T-helper 9 cell (primary cell): ENCODE results near the gene A1BG.
"Not testable (repeated sequence)": the region's sequence is repeated elsewhere in the genome, so short reads cannot be mapped to it uniquely, and the experiment has no call there.

Source experiments
- DNase-seq: peaks from one replicate; pipeline ENCODE4 v3.0.0-alpha.2; 2020

Gene A1BG

DNA sequence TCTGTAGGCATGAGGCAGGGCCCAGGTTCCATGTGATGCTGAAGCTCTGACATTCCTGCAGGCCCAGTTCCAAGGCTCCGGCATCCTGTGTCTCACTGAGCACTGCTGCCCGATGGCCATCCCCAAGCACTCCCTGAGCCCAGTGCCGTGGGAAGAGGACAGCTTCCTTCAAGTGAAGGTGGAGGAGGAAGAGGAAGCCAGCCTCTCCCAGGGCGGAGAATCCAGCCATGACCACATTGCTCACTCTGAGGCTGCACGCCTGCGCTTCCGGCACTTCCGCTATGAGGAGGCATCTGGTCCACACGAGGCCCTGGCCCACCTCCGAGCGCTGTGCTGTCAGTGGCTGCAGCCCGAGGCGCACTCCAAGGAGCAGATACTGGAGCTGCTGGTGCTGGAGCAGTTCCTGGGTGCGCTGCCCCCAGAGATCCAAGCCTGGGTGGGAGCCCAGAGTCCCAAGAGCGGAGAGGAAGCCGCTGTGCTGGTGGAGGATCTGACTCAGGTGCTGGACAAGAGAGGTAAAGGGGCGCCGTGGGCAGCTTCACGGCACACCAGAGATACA, 18.5 kb downstream of the A1BG start:
- no peak for DNase-seq

DNA sequence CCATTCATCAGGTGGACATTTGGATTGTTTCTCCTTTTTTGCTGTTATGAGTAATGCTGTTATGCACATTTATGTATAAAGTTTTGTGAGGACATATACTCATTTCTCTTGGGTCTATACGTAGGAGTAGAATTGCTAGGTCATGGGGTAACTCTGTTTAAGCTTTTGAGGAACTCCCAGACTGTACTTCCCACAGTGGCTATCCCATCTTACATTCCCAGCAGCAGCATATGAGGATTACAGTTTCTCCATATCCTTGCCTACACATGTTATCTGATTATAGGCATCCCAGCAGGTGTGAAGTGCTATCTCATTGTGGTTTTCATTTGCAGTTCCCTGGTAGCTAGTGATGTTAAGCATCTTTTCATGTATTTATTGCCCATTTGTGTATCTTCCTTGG, 20.6 kb downstream of the A1BG start:
- no peak for DNase-seq

- DNase-seq = no peak
Observed at GRCh38 chr19:58330458-58330857, 22.8 kb downstream of the A1BG start.

DNA sequence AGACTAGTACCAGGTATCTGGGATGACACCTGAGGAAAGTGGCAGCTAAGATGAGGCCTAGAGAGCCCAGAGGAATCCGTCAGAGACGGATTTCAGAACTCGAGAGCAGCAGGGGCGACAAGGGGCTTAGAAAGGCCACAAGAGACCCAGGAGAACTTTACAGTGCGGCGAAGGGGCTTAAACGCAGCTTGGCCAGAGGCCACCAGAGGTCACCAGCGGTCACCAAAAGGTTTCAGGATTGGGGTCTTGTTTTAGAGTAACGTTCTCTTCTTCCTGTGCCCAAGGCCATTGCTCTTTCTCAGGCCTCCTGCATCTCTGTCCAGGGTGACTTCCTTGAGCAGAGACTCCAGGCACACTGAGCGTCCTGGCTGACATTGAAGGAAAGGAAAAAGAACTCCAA, 24.3 kb downstream of the A1BG start:
- DNase-seq = no peak

DNA sequence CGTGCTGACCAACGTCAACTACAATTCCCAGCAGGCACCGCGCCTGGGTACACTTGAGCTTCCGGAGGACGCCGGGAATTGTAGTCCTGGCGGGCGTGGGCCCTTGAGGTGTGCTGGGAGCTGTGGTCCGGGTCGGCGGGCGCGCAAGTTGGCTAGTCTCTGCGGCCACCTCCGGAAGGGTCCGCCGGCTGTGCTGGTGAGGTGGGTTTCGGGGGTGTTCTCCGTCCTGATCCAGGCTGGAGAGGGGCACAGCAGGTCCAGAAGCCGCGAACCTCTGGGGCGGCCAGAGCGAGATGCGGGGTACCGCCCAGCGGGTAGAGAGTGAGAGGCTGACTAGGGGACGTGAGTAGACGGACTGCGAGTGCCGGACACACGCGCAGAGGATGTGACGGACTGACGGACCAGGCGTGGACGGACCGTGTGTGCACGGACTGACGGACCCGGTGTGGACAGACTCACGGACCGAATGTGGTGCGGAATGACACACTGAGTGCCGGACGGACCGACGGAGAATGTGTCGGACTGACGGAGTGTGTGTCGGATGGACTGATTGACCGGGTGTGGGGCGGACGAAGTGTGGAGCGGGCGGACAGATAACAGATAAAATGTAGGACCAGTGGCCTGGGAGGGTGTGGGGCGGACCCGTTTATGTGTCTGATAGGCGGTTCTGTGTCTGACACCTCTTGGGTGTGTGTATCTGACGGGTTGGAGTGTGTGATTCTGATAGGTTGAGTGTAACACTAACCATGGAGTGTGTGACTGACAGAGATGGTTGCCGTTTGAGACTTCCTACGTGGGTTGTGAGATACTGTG, 26.2 kb downstream of the A1BG start, which contains the start of gene ZSCAN22:
ZSCAN22 (plus strand) TSS at position 81 of the 813 bp plus-strand sequence. CDS start 7,809 bp downstream, outside the sequence.
- DNase-seq = peak; percentile 85

DNA sequence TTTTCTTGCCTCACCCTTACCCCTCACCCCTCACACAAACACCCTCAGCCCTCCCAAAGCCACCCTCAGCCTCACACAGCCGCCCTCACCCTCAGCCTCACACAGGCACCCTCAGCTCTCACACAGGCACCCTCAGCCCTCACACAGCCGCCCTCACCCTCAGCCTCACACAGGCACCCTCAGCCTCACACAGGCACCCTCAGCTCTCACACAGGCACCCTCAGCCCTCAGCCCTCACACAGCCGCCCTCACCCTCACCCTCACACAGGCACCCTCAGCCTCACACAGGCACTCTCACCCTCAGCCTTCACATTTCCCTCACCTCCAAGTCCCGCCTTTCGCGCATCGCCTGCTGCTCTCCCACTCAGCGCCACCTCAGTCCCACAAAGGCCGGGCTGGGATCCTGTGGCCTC, 26.8 kb downstream of the A1BG start:
- no peak for DNase-seq

- no peak for DNase-seq
Observed at GRCh38 chr19:58325311-58326022, 27.8 kb downstream of the A1BG start.

- no peak for DNase-seq
Observed at GRCh38 chr19:58319241-58319640, 34.1 kb downstream of the A1BG start.

- no peak for DNase-seq
Observed at GRCh38 chr19:58318297-58318696, 35.0 kb downstream of the A1BG start.

DNA sequence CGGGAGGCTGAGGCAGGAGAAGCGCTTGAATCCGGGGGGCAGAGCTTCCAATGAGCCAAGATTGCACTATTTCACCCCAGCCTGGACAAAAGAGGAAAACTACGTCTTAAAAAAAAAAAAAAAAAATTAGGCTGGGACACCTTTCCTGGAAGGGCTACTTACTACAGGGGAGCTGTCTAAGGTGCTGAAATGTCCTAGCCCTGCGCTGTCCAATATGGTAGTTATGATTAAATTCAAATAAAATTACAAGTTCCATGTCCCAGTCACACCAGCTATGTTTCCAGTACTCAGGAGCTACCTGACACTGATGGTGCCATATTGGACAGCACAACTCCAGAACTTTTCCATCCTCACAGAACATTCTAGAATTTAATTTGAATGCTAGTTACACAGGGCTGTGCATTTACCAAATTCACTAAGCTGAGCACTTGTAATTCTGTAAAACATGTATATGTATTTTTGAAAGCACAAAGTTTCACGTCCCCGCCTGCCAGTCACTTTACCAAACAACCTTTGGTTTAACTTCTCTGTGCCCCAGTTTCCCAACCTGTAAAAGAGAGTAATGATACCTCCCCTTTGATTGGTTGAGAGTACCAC, 35.7 kb downstream of the A1BG start:
- DNase-seq = no peak

DNA sequence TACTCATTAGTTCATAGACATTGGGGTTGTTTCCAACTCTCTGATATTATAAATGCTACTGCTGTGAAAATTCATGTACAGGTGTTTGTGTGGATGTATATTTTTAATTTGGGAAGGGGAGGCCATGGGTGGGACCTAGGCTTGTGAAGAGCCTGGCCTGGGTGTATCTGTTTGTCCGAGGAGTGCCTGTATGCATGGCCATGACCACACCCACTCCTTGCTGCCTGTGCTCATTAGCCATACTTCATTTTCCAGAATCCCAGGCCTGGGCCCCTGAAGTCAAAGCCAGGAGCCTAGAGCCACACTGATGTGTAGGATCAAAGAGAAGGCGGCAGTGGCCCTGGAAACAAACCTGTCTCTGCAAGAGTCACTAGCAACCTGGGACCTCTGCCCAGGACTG, 37.7 kb downstream of the A1BG start:
- no peak for DNase-seq

- DNase-seq = no peak
Observed at GRCh38 chr19:58311345-58311865, 41.9 kb downstream of the A1BG start.

GRCh38 chr19:58310685-58311084, 42.6 kb downstream of the A1BG start:
- not testable (repeated sequence) for DNase-seq

- no peak for DNase-seq
Observed at GRCh38 chr19:58307736-58308135, 45.6 kb downstream of the A1BG start.

- DNase-seq = no peak
Observed at GRCh38 chr19:58305932-58306323, 47.4 kb downstream of the A1BG start.

DNA sequence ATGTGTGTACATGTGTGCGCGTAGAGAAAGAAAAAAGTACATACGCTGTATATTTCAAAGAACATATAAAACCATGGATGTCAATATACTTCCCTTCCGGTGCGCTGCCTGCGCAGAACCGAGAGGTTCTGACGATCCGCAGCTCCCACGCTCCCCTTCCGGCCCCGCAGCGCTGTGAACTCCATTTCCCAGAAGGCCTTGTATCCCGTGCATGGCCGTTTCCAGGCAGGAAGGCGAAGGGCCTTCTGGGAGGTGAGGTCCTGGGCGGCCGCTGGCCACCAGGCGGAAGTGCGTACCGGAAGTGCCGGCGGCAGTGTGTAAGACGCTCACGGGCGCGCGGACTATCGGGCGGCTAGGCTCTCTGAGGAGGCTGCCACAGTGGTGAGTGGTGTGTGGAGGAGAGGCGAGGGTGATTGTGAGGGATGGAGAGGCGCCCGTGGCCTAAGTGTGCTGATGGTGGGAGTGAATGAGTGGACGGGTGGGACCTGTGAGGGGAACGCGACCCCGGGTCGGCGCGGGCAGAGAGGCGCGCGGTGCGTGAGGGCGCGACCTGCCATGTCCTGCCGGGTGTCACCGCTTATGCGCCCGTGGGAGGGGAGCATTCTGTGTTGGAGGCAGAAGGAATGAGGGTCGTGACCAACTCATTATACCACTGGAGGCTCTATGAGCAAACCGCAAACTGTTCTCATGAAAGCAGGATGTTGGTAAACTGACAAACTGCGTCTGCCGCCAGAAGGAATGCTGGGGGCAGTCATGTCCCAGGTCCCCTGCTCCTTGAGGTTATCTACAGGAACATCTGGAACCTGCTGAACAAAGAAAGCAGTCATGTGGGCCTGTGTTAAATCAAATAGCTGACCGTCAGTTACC, 48.0 kb downstream of the A1BG start, which contains the start of gene ERVK3-1:
ERVK3-1 (plus strand) TSS at position 313 of the 867 bp plus-strand sequence. CDS start 6,792 bp downstream, outside the sequence.
- DNase-seq = peak; percentile 87

DNA sequence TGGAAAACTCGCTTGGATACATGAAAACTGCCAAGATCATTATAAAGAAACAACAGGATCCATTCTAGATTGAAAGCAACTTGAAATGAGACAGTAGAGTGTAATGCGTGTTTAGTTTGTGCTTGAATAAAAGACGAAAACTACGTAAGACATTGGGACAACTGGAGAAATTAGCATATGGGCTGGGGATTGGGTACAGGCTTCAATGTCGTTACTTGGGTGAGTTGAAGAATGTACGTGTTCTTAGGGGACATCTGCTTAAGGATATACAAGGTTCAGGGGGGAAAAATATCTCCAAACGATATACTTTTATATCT, 48.6 kb downstream of the A1BG start:
- no peak for DNase-seq

GRCh38 chr19:58304255-58304654, 49.0 kb downstream of the A1BG start:
- no peak for DNase-seq

DNA sequence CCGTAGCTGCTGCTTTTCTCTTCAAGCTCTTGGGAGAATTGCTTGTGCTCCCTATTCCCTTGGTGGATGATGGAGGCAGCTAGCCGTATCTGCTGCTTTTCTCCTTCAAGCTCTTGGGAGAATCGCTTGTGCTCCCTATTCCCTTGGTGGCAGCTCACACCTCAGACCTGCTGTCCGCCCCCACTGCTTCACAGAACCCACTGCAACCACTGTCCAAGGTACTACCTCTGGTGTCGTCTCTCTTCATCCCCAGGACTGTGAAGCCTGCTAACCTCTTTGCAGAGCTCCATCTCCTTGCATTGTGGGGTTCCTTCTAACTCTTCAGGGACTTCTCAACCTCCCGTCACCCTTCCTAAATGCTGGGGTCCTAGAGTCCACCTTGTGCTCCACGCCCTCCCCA, 52.7 kb downstream of the A1BG start:
- no peak for DNase-seq

GRCh38 chr19:58296104-58296503, 57.2 kb downstream of the A1BG start:
- DNase-seq = no peak
